ENCODE measurements around the gene AXIN1.
"Not testable (repeated sequence)": the region's sequence is repeated elsewhere in the genome, so short reads cannot be mapped to it uniquely, and the experiment has no call there.

GRCh38 chr16:334861-335632, 17.5 kb downstream of the AXIN1 start:
- TF ChIP-seq, protein P1, sequence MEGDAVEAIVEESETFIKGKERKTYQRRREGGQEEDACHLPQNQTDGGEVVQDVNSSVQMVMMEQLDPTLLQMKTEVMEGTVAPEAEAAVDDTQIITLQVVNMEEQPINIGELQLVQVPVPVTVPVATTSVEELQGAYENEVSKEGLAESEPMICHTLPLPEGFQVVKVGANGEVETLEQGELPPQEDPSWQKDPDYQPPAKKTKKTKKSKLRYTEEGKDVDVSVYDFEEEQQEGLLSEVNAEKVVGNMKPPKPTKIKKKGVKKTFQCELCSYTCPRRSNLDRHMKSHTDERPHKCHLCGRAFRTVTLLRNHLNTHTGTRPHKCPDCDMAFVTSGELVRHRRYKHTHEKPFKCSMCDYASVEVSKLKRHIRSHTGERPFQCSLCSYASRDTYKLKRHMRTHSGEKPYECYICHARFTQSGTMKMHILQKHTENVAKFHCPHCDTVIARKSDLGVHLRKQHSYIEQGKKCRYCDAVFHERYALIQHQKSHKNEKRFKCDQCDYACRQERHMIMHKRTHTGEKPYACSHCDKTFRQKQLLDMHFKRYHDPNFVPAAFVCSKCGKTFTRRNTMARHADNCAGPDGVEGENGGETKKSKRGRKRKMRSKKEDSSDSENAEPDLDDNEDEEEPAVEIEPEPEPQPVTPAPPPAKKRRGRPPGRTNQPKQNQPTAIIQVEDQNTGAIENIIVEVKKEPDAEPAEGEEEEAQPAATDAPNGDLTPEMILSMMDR (IDR thresholded peaks at IDR 0.05): not testable (repeated sequence)
- not testable (repeated sequence) for TF ChIP-seq MAFK (IDR thresholded peaks at IDR 0.05; ENCODE audit: partially characterized antibody); POLR2A (IDR thresholded peaks at IDR 0.05; ENCODE audit: low read length); RAD21 (conservative IDR thresholded peaks at IDR 0.05 in 1 of 2, IDR thresholded peaks at IDR 0.05 in 1 of 2); REST (IDR thresholded peaks at IDR 0.05); MAZ (IDR thresholded peaks at IDR 0.05; ENCODE audit: borderline replicate concordance, low read depth, low read length); ELK1 (IDR thresholded peaks at IDR 0.05; ENCODE audit: low read depth, low read length)
- TF ChIP-seq, protein P2, sequence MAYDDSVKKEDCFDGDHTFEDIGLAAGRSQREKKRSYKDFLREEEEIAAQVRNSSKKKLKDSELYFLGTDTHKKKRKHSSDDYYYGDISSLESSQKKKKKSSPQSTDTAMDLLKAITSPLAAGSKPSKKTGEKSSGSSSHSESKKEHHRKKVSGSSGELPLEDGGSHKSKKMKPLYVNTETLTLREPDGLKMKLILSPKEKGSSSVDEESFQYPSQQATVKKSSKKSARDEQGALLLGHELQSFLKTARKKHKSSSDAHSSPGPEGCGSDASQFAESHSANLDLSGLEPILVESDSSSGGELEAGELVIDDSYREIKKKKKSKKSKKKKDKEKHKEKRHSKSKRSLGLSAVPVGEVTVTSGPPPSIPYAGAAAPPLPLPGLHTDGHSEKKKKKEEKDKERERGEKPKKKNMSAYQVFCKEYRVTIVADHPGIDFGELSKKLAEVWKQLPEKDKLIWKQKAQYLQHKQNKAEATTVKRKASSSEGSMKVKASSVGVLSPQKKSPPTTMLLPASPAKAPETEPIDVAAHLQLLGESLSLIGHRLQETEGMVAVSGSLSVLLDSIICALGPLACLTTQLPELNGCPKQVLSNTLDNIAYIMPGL (CRISPR knock-in tag; IDR thresholded peaks at IDR 0.05; ENCODE audit: borderline replicate concordance): not testable (repeated sequence)
